Body of pancreas (tissue), 4 donors: Measurements from ENCODE around the gene SHROOM2.

Experiments
- POLR2A ChIP-seq, 3 donors: fragments of 450-650 bp; IDR thresholded peaks; one replicate each; pipeline ENCODE4 v1.6.1; 2016; ENCODE audit warnings: antibody characterized with exemption in 3 of 3, mild to moderate bottlenecking in 2 of 3
- TF ChIP-seq, protein P1 (sequence below), 7 experiments: fragments of 450-650 bp in 4 of 7; fragments of 200-600 bp in 3 of 7; sonication (generic) in 3 of 7; IDR thresholded peaks; one replicate each; pipeline ENCODE4 v1.5.1; 2016 to 2019; ENCODE audit warnings: antibody characterized with exemption in 7 of 7

DNA sequence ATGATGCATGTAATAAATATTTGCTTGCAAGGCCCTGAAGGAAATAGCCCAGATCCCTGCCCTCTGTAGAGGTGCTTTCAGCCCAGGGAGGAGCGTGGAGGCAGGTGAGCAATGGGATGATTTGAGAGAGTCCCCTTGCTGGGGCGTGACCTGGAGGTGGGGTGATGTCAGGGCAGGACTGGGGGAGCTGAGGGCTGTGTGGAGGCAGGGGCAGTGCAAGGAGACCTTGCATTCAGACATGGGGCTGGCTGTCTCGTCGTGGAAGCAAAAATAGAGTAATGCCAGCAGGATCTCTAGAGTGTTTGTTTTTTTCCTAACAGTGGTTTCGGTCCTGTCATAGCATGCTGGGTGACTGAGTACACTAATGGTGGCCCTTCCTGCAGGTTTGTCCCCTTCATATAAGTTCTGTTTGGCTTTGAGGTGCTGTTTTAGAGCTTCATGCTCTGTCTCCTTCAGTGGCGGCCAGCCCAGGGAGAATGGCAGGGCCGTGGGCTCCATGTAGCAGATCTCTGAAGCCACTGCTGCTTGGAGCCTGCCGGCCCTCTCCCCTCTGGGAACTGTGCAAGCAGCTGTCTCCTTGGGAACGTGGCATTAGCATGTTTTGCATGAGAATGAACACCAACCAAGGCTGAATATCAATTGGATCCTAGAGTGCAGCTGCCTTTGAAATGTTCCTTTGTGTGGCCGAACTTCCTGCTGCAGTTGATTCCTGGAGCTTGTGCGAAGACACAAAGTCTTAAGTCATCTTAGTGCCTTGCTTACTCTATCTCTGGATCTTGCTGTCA, 141.7 kb downstream of the SHROOM2 start:
- TF ChIP-seq, protein P1, sequence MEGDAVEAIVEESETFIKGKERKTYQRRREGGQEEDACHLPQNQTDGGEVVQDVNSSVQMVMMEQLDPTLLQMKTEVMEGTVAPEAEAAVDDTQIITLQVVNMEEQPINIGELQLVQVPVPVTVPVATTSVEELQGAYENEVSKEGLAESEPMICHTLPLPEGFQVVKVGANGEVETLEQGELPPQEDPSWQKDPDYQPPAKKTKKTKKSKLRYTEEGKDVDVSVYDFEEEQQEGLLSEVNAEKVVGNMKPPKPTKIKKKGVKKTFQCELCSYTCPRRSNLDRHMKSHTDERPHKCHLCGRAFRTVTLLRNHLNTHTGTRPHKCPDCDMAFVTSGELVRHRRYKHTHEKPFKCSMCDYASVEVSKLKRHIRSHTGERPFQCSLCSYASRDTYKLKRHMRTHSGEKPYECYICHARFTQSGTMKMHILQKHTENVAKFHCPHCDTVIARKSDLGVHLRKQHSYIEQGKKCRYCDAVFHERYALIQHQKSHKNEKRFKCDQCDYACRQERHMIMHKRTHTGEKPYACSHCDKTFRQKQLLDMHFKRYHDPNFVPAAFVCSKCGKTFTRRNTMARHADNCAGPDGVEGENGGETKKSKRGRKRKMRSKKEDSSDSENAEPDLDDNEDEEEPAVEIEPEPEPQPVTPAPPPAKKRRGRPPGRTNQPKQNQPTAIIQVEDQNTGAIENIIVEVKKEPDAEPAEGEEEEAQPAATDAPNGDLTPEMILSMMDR (IDR thresholded peaks at IDR 0.05): no peak
- TF ChIP-seq POLR2A (IDR thresholded peaks at IDR 0.05): no peak
